Lower leg skin (tissue), 3 donors: ENCODE measurements around the gene TRIM7.

Source experiments
- POLR2A ChIP-seq, 2 donors: fragments of 450-650 bp; IDR thresholded peaks; one replicate each; pipeline ENCODE4 v1.6.1; 2016 to 2017; ENCODE audit warnings: antibody characterized with exemption in 2 of 2, mild to moderate bottlenecking in 1 of 2, moderate library complexity in 1 of 2
- TF ChIP-seq, protein P1 (sequence below), 3 donors: fragments of 450-650 bp; IDR thresholded peaks; one replicate each; pipeline ENCODE4 v1.5.1; 2016; ENCODE audit warnings: antibody characterized with exemption in 3 of 3, mild to moderate bottlenecking in 3 of 3, moderate library complexity in 2 of 3

DNA sequence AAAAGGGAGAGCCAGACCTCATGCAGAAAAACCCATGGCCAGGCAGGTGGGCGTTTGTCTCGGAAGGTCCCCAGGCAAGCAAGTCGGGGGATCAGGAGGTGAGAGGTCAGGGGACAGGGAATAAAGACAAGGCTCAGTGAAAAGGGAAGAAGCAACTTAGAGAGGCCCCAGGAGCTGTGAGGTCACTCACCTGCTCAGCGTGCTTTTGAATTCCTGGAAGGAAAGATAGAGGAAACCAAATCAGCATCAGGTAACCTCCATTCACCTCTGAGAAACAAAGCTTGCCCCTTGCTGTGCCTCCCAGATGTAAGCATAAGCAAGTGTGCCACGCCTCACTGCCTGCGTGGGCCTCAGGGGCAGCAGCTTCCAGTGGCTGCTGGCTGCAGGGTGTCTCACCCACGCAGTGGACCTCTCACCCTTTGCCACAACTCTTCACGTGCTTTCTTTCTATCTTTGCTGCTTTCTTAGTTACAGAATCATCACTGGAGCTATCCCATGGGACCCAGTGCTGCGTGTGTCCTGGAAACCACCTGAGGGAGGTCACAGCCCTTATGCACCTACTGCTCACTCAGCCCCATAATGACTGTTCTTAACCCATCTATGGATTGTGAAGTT lies 6.0 kb downstream of the TRIM7 start:
- TF ChIP-seq, protein P1, sequence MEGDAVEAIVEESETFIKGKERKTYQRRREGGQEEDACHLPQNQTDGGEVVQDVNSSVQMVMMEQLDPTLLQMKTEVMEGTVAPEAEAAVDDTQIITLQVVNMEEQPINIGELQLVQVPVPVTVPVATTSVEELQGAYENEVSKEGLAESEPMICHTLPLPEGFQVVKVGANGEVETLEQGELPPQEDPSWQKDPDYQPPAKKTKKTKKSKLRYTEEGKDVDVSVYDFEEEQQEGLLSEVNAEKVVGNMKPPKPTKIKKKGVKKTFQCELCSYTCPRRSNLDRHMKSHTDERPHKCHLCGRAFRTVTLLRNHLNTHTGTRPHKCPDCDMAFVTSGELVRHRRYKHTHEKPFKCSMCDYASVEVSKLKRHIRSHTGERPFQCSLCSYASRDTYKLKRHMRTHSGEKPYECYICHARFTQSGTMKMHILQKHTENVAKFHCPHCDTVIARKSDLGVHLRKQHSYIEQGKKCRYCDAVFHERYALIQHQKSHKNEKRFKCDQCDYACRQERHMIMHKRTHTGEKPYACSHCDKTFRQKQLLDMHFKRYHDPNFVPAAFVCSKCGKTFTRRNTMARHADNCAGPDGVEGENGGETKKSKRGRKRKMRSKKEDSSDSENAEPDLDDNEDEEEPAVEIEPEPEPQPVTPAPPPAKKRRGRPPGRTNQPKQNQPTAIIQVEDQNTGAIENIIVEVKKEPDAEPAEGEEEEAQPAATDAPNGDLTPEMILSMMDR (IDR thresholded peaks at IDR 0.05): no peak
- TF ChIP-seq POLR2A (IDR thresholded peaks at IDR 0.05): no peak
